ENCODE data around the gene FLG2.
"Not testable (repeated sequence)": the region's sequence is repeated elsewhere in the genome, so short reads cannot be mapped to it uniquely, and the experiment has no call there.

FLG2 gene

GRCh38 chr1:152309955-152310354 lies 49.9 kb downstream of the FLG2 start:
- no peak for DNase-seq

- DNase-seq, result not testable (repeated sequence)
These were observed 50.4 kb downstream of the FLG2 start for GRCh38 chr1:152309320-152309901.

DNA sequence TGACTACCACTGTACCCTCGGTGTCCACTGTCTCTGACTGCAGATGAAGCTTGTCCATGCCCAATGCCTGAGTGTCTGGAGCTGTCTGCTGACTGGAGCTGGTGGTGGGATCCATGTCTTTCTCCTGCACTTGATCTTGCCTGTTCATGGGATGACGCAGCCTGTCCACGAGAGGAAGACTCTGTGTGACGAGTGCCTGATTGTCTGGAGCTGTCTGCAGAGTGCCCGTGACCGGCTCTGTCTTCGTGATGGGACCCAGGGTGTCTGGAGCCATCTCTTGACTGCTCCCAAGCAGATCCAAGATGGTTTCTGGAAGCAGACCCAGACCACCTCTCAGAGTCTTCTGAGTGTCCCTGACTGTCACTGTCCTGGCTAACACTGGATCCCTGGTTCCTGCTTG lies 51.0 kb downstream of the FLG2 start:
- DNase-seq, result not testable (repeated sequence)

DNA sequence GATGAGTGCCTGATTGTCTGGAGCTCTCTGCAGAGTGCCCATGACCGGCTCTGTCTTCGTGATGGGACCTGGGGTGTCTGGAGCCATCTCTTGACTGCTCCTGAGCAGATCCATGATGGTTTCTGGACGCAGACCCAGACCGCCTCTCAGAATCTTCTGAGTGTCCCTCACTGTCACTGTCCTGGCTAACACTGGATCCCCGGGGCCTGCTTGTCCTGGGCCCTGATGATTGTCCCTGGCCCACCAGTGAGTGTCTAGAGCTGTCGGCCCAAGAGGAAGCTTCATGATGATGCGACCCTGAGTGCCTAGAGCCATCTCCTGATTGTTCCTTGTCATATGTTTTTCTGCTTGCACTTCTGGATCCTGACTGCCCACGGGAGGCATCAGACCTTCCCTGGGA lies 51.8 kb downstream of the FLG2 start:
- not testable (repeated sequence) for DNase-seq

GRCh38 chr1:152306123-152306522 lies 53.7 kb downstream of the FLG2 start:
- DNase-seq, result not testable (repeated sequence)

DNA sequence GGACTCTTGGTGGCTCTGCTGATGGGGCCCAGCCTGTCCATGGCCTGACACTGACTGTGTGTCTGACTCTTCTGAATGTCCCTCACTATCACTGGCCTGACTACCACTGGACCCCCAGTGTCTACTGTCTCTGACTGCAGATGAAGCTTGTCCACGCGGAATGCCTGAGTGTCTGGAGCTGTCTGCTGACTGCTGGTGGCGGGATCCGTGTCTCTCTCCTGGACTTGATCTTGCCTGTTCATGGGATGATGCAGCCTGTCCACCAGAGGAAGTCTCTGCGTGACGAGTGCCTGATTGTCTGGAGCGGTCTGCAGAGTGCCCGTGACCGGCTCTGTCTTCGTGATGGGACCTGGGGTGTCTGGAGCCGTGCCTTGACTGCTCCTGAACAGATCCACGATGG lies 55.0 kb downstream of the FLG2 start:
- DNase-seq, result not testable (repeated sequence)

GRCh38 chr1:152303139-152303872 lies 56.5 kb downstream of the FLG2 start:
- DNase-seq, result not testable (repeated sequence)

All from stimulated activated CD4-positive, alpha-beta T cell treated with anti-CD3 and anti-CD28 coated beads, Interleukin-2, amount 100 ng/mL, for 24 hours (primary cell).